Activated CD4-positive, CD25-positive, alpha-beta regulatory T cell treated with anti-CD3 and anti-CD28 coated beads, Interleukin-2, amount 50 U/mL, for 24 hours (primary cell): ENCODE measurements around the gene SMOC2.

ENCODE experiments used
- ATAC-seq, 2 donors: fragments of 150-1000 bp; cut with Tn5 transposase; one replicate each; pipeline ENCODE4 v1.10.0; 2021; ENCODE audit warnings: mild to moderate bottlenecking in 1 of 2, moderate library complexity in 1 of 2

The SMOC2 gene

DNA sequence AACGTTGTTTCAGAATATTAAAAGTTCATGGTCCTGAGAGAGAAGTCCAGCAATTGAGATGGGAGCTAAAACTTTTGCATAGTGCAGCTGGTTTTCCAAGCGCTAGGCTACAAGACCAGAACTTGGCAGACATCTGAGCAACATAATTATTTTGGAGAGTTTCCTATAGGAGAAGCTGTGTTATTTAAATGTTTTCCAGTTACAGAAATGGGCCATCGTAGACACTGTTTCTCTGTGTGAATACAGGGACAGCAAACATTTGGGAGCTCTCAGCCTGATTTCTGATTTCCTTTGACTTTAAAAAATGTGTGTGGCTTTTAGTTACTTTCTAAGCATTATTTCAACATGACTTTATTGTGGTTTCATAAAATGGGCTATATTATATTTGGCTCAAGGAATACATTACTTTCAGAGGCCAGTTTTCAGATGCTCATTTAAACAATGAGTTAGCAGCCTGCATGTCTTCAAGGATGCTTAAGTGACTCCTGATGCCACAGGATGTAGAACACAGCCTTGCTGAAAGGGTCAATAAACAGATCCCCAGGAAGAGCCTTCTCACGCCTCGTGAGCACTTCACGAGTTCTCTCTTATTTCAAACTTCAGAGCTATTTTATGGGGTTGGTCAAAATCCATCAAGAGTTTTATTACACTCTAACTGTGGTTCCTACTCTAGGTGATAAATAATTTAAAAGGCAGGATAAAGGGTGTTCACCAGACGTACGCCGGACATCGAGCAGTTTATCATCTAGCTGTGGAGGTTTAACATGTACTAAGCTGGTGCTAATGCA is 193.8 kb downstream of the SMOC2 start:
- ATAC-seq = no peak

DNA sequence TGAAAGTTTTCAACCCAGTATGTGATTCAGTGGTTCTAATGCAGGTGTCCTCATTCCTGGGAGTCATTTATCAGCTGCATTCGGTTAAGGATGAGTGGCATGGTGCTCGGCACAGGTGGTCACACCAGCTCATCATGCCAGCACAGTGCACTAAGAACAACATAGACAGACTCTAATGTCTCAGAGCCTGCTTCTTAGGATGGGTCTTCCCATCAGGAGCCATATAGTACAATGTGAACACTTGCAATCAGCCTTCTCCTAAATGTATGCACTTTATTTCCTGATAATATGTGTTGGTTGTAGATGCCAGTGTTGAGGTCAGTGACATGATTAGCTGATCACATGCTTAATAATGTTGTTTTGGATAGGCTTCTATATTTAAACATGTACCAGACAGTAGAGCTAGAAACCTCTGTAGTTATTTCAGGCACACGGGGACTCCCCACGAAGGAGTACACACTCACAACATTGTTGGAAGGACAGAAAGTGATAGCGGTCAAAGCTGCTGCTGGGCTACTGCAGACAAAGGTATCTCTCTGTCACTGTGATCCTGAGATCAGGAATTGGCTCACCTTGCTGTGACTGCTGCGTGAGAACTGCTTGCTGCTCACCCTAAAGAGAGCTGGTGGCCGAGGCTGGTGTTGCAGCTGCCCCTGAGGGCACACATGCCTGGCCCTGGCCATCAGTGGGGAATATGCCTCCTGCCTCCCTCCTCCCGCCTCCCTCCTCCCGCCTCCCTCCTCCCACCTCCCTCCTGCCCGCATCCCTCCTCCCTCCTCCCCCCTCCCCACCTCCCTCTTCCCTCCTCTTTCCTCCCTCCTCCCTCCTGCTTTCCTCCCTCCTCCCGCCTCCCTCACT is 195.4 kb downstream of the SMOC2 start:
- ATAC-seq = no peak

DNA sequence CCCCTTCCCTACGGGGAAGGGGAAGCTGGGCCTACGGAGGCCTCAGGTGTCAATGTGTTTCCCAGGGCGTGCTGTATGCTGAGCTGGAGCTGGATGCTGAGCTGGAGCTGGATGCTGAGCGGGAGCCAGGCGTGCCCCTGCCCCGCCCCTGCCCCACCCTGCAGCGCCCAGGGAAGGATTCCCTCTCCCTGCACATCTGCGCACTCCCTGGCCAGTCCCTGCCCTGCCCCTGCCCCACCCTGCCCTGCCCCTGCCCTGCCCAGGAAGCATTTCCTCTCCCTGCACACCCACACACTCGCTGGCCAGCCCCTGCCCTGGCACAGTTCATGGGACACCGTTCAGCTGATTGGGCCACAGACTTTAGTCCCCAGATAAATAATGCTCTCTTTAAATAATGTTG is 196.8 kb downstream of the SMOC2 start:
- ATAC-seq = no peak

DNA sequence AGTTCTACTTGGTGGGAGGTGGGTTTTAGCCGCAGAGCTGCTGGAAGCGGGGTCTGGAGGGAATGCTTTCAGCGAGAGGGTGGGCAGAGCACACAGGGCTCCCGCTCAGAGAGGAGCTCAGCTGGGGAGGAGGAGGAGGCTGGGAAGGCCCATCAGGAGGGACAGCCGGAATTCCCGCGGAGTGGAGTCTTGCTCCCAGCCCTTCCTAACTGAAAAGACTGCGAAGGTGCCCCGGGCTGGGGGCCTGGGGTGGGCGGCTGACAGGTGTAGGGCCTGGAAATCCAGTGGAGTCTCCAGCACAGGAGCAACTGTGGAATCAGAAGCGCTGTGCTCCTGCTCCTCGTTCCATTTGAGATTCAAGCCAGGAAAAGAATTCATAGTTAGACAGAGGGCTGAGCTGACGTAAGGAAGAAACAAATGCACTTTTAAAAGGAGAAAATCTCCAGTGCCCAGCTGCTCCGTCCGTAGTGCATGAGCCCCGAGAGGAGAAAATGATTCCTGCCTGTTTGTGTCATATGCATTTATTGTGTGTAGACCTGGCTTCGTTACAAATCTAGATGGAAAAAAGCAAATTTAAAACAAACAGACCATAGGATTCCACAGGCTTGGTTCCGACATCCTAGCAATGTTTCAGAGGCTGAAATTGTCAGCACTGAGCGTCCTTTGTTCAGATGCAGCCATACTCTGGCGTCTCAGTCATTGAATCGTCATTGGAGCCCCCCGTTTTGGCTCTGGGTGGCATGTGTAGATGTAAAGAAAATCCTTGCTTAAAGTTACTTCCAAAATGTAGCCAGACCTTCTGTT is 197.7 kb downstream of the SMOC2 start:
- no peak for ATAC-seq

DNA sequence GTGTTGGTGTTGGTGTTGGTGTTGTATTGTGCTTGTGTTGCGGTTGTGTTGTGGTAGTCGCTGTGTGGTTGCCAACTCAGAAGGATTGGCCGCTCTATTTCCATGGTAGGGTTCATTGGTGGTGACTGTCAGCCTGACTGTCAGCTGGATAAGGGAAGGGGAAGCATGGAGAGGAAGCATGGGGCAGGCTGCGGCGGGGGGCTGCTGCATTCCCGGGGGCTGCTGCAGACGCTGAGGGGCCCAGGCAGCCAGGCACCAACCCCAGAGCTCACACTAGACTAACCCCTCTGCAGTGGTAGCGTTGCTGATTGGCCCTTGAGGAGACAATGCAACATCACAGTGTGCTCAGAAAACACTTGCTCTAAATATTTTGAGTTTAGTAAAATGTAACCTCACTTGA is 199.2 kb downstream of the SMOC2 start:
- ATAC-seq = no peak

DNA sequence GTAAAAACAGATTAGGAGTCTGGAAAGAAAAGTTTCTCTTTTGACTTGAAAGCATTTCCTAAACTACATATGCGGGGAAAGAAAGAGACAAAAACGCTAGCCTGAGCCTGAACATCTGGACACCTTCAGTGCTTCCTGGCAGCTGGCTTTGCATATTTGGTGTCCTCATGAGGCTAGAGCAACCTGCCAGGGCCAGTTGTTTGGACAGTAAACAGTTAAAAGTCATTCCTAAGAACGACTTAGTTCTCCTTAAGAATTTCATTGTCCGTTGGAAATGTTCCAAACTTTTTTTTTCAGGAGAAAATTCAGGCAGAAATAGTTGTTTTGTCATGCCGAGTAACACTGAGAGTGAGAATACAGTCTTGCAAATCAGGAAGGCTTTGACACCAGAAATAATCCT is 199.8 kb downstream of the SMOC2 start:
- no peak for ATAC-seq

DNA sequence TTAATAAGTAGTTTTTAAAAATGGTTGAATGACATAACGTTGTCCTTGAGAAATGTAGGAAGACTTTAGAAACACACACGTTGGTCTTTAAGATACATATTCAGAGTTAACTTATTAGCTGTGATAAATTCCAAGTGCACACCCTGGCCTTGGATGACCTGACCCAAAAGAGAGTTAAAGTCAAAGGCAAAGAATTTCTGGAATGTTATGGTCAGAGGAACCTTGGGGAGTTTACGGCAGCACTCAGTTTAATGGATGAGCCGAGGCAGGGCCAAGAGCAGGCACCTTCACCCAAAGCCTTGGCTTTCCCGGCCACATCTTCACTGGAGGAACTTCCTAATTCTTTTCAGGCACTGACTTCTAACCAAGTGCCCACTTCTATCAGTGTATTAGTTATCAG is 200.5 kb downstream of the SMOC2 start:
- no peak for ATAC-seq

DNA sequence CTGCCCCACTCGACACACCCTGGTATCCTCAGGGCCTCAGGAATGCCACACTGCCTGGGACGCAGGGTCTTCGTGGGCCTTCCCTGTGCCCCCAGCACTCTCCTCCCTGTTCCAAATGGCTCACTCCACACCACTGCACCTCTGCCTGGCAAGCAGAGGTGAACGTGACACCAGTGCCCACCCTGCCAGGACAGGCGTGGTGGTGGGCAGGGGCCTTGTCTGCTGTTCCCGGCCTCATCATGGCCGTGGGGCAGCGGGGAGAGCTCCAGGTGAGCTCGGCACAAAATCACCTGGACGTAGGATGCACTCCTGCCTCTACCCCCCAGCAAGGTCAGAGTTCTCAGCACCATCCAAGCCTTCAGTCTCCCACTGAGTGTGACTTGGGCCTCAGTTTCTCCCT is 202.4 kb downstream of the SMOC2 start:
- no peak for ATAC-seq

DNA sequence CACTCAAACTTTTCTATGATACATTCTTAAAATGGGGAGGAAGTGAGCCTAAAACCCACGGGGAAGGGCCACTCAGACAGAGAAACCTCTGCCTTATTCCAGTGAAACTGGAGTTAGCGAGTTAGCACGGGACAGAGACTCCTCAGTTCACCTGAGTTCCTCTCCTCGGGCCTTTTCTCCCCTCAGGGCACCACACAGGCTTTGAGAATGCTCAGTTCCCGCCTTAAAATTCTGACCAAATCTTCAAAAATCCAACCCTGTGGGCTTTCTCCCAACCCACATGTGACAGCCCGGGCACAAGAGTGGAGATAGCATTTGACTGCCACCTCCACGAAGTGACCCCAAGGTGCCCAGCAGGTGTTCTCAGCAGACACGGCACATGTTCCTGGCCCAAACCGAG is 204.3 kb downstream of the SMOC2 start:
- ATAC-seq = no peak

DNA sequence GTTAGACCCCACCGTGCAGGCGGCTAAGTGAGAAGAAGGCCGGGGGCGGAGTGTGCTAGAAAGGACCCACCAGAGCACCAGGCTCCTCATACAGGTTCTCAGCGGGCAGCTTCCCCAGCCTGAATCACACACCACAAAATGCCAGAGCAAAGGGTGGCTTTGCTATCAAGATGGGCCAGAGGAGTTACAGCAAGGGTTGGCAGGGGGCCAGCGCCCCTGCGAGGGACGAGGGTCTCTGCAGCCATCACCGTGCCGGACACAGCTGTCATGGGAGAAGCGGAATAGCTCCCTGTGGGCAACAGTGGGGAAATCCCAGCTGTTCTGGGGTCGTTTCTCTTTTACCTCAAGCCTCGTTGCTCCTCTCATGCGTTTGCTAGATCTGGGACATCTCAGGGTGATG is 206.3 kb downstream of the SMOC2 start:
- ATAC-seq = no peak

DNA sequence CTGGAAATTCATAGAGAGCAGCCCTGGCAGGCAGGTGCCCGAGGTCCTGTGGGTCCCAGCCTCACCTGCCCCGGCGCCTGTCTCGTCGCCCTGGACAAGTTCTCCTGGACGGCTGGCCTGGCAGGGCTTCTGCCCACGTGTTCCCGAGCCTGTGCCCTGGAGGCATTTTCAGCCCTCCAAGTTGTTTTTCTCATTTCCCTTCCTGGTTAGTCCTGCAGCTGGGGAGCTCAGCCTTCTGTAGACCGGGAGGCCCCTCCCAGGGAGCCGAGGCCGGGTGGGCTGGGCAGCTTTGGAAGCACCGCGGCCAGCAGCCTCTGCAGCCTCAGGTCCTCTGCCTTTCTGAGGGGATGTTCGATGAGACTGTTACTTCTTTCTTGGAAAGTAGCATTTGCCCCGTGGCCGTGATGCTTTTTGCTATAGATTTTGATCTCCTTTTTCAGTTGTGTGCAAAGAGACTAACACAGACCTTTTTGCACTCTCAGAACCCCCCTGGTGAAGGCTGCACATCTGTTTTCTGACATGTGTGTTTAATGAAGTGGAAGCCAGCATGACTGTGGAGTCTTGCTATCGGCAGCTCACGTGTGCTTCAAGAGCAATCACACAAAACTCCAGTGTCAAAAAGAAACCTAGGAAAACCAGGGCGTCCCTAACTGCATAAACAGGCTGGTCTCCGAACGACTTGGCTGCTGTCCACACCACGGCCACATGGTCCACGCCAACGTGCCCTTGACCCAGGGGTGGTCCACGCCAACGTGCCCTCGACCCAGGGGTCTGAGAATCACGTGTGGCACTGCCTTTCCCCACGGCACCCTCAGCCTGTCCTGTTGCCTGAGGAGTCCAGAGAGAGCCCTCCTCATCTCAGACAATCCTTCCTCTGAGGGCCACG is 207.5 kb downstream of the SMOC2 start:
- no peak for ATAC-seq

DNA sequence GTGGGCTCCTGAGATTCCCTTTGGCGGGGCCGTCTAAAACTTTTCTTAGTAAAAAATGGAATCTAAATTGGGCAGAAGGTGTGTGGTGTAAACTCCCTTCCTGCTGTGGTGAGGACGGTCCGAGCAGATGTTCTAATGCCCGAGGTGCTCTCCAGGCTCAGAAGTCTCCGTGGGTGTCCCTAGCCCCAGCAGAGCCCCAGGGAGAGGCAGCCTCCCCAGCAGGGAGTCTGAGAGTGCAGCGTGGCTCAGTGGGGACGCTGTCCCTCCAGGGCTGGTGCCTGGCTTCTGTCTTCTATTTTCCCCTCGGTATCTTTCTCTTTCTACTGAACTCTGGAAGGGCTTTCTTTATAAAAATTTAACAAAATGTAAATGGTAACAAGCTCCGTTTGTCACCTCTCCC is 208.2 kb downstream of the SMOC2 start:
- ATAC-seq = no peak

DNA sequence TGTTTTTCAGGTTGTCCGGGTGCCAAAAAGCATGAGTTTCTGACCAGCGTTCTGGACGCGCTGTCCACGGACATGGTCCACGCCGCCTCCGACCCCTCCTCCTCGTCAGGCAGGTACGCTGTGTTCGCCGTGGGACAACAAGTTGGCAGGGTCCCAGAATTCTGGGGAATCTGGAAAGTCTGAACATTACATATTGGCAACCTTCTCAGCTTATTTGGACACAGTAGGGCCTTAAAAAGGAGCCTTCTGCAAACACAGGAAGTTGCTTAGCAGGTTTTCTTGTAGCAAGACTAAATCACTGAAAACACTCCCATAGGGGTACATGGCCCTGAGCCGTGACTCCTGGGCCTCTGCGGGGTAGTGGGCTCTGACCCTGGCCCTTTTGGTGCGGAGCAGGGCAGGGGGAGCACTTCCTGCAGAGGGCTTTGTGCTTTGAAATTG is 209.7 kb downstream of the SMOC2 start:
- ATAC-seq = no peak

DNA sequence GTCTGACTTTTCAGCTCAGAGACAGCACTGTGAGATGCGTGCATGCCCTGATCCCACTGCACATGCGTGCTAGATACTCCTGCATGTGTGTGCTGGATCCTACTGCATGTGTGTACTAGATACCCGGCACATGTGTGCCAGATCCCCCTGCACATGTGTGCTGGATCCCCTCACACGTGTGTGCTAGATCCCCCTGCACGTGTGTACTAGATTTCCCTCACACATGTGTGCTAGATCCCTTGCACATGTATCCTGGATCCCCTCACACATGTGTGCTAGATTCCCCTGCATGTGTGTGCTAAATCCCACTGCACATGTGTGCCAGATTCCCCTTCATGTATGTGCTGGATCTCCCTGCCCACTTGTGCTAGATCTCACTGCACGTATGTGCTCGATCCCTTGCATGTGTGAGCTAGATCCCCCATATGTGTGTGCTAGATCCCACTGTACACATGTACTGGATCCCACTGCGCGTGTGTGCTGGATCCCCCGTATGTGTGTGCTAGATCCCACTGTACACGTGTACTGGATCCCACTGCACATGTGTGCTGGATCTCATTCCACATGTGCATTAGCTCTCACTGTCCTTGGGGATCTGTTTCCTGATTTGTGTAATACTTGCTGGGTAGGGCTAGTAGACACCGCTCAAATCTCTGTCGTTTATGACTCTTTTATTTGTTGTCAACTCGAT is 214.6 kb downstream of the SMOC2 start:
- no peak for ATAC-seq

DNA sequence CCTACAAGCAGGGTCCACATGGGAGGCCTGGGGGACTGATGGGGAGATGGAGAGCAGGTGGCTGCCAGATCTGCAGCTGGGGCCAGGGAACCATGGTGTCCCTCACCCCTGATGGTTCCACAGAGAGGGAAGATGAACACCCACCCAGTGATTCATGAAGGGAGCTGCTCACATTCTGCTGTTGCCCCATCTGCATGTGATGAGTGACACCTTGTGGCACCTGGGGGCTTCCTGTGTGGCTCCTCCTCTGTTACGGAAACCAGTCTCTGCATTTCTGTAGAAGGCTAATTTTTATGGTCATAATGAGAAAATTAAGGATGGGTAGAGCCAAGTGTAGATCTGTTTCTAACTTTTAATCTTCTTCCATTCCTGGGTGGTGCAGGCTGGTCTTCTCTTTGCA is 217.1 kb downstream of the SMOC2 start:
- no peak for ATAC-seq

DNA sequence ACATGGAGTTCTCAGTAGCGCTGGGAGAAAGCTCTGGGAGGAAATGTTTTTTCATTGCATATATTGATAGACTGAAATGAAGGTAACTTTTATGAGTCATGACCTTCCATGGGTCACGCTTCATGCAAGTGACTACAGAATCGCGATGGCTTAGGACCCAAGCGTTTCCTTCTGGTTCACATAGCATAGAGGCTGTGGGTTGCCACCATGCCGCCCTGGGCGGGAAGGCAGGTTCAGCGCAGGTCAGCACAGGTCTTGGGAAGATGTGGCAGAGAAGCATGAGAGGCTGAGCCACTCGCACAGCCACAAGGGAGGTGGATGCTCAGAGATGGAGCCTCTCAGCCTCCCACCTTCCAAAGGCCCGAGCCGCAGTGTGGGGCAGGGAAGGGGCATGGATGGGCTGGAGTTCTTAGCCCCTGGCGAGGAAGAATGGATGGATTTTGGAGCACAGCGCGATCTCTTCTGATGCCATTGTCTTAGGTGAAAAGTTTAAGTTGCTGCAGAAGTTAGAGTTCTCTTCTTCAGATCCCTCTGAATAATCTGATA is 219.5 kb downstream of the SMOC2 start:
- no peak for ATAC-seq

DNA sequence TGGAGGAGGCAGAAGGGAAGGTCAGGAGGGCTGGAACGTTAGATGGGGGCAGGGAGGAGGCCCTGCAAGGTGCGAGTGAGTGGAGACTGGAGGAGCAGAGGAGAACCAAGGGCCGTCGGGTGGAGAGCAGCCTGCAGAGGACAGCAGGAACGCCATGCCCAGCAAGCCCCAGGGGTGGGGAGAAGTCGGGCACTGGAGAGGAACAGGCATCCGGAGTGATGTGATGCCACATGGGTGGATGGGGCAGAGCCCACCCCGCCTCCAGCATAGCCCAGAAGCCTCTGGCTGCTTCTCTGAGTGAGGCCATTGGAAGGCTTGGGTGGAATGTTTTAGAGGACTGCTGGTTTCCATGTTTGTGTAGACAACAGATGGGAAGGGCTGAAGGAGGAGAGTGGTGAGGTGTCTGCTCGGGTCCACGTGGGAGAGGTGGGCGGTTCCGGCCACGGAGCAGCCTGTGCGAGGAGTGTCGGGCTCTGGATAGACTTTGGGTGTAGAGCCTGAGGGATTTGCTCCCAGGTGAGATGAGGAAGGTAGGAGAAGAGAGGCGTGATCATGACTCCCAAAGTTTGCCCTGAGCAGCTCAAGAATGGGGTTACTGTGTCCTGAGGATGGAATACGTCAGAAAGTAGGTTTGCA is 221.4 kb downstream of the SMOC2 start:
- no peak for ATAC-seq

DNA sequence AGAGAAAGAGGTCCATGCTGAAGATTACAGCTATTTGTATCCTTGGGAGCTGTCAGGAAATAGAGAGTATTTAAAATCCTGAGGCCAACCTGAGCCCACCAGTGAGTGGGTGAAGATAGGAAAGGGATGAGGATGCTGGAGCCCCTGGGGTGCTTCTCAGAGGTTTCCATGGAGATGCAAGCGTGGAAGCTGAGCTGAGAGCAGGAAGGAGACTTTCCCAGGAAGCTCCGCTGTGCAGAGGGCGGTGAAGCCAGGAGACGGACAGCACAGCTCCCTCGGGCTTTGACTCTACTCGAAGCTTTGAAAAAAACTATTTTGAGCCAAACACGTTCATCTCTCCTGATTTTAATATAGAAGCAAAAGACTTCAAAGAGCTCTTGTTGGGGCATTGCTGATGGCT is 222.1 kb downstream of the SMOC2 start:
- ATAC-seq = no peak

DNA sequence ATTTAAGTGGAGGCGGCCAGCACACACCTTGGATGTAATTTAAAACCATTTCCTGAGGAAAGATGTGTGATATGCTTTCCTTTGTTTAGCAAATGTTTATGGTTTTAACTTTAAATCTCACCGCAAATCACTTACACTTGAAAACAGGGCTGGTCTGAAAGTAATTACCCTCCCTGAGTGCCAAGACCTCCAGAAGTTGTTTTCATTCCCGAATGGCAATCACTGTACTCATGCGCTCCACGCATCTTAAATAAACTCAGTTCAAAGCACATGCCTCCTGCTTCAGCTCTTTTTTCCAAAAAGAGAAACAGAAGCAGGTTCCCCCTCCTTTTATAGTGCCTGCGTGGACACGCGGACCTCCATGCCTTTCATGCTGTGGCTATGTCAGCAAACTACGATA is 224.0 kb downstream of the SMOC2 start:
- ATAC-seq = no peak

DNA sequence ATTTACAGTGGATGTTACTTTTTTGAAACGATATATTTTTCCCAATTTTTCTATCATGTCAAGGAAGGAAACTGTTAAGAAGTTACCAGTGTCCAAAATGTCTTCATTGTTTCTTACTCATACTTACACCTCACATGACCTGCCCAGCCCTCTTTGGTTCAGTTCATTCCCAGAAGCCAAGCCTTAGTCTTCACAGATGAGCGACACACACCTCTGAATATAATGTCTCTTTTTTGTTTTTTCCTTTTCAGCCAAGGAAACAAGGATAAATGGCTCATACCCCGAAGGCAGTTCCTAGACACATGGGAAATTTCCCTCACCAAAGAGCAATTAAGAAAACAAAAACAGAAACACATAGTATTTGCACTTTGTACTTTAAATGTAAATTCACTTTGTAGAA is 225.2 kb downstream of the SMOC2 start:
- ATAC-seq = no peak
